ENCODE results near the gene BHLHE23. TPM values are rescaled to one million over a fixed set of nuclear protein-coding genes. Genes with fewer than 3 reads are reported as not detected.
A peak's percentile ranks its signal among the peaks of the same experiment; 100 is the strongest.

Gene BHLHE23
- total RNA-seq, 2 donors from 2014 or later, result not detected

DNA sequence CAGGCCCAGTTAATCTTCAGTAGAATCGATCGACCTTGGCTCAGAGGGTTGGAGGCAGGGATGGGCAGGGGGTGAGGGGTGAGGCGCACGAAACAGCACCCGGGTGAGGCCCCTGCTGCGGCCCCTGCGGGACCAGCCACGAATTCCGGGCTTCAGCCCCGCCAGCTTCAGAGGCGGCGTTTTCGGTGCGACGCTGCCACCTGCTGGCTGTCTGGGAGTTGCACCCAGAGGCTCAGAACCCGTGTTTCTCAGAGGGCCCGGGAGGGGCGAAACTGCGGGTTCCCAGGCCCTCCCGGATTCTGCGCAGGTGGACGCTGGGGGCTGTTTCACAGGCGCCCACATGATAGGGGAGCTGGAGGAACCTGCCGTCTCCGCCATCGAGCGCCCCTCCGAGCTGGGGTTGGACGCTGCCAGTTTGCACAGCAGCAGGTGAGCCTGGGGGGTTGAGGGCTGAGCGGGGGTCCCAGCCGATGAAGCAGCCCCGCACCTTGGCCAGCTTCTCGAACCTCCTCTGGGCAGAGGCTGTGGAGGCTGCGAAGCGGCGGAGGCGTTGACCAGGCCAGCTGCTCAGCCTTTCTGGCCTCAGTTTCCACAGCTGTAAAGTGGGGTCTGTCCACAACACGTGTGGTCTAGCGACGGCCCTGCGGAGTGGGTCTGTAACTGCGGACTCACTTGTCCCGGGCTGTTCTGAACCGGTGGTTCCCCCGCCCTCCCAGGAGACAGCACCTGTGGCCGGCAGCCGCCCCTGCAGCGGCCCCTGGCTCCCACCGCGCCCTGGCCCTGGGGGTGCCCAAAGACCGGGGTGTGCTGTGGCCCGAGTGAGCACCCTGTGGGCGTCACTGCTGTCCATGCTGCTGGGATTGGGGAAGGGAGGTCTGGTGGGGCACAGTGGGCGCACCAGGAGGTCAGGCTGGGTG is 2.5 kb upstream of the BHLHE23 start:
- Histone ChIP-seq H3K27ac (no peak overlapping the region), H3K27me3 (peaks cover 0 to 34% of the 10 kb centered on the region in 2 donors), H3K4me3 (no peak overlapping the region), H3K4me1 (peaks cover 26% of the 10 kb centered on the region), H3K36me3 (replicated peaks in 1 of 2; ENCODE audit: insufficient read depth in 1 of 2, low read depth in 2 of 2) (no peaks in the 10 kb centered on the region), H3K9me3 (peaks cover 0 to 2% (median 0%) of the 10 kb centered on the region in 3 donors)
- ATAC-seq, result peak; percentile 80
- 4% methylated on average over 22 to 50 of the region's 54 CpGs for WGBS, 2 donors
- TF ChIP-seq, protein P1, sequence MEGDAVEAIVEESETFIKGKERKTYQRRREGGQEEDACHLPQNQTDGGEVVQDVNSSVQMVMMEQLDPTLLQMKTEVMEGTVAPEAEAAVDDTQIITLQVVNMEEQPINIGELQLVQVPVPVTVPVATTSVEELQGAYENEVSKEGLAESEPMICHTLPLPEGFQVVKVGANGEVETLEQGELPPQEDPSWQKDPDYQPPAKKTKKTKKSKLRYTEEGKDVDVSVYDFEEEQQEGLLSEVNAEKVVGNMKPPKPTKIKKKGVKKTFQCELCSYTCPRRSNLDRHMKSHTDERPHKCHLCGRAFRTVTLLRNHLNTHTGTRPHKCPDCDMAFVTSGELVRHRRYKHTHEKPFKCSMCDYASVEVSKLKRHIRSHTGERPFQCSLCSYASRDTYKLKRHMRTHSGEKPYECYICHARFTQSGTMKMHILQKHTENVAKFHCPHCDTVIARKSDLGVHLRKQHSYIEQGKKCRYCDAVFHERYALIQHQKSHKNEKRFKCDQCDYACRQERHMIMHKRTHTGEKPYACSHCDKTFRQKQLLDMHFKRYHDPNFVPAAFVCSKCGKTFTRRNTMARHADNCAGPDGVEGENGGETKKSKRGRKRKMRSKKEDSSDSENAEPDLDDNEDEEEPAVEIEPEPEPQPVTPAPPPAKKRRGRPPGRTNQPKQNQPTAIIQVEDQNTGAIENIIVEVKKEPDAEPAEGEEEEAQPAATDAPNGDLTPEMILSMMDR (IDR thresholded peaks at IDR 0.05), result peak; percentile 89 to 94 (median 93)
- TF ChIP-seq POLR2A (IDR thresholded peaks at IDR 0.05), result no peak
- peak; percentile 65 to 79 (median 73) for DNase-seq
- intact Hi-C loops (cut with DNase I), result loop anchor here (10.0 kb wide), 1 partner anchor 115 kb away; no protein-coding TSS in a partner anchor

DNA sequence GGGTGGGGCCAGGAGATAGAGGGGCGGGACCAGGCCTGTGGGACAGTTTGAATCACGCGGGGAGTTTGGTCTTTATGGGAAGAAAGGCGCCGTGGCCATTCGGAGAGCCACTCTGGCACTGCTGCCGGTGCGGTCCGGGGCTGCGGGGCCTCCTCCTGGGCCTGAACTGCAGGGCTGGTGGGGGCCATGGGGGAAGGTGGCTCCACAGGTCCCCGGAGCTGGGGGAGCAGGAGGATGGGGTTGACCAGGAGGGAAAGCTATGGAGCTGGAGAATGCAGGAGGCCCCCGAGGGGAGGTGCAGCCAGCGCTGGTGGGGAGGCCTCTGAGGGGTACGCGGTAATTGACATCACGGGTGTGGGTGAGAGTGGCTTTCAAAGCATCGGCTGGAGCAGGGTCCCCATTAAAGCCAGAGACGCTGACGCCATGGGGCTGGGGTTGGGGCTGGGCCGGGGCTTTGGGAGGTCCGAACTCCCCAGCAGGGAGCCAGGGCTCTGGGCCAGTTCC is 1.8 kb upstream of the BHLHE23 start:
- Histone ChIP-seq H3K9me3 (peaks cover 0 to 2% (median 0%) of the 10 kb centered on the region in 3 donors), H3K36me3 (replicated peaks in 1 of 2; ENCODE audit: insufficient read depth in 1 of 2, low read depth in 2 of 2) (no peaks in the 10 kb centered on the region), H3K27ac (no peak overlapping the region), H3K4me1 (peaks cover 26% of the 10 kb centered on the region), H3K27me3 (peaks cover 0 to 35% of the 10 kb centered on the region in 2 donors), H3K4me3 (no peak overlapping the region)
- ATAC-seq (no peak), DNase-seq (no peak)
- 10 to 13% methylated on average over 12 to 21 of the region's 21 CpGs for WGBS, 2 donors
- intact Hi-C loops (cut with DNase I), result loop anchor here (10.0 kb wide), 1 partner anchor 114 kb away; no protein-coding TSS in a partner anchor
- no peak for TF ChIP-seq POLR2A (IDR thresholded peaks at IDR 0.05)
- TF ChIP-seq, protein P1 (IDR thresholded peaks at IDR 0.05), result no peak

- Histone ChIP-seq H3K4me3 (no peak overlapping the region), H3K36me3 (replicated peaks in 1 of 2; ENCODE audit: insufficient read depth in 1 of 2, low read depth in 2 of 2) (no peaks in the 10 kb centered on the region), H3K27me3 (peaks cover 0 to 37% of the 10 kb centered on the region in 2 donors), H3K9me3 (no peaks in the 10 kb centered on the region), H3K27ac (no peak overlapping the region), H3K4me1 (peaks cover 26% of the 10 kb centered on the region)
- no peak for ATAC-seq
- WGBS, 2 donors, result 25 to 32% methylated on average over 9 to 45 of the region's 46 CpGs
- intact Hi-C loops (cut with DNase I), result loop anchor here (10.0 kb wide), 1 partner anchor 113 kb away; no protein-coding TSS in a partner anchor
- no peak for TF ChIP-seq POLR2A (IDR thresholded peaks at IDR 0.05)
- TF ChIP-seq, protein P1 (IDR thresholded peaks at IDR 0.05), result no peak
- no peak for DNase-seq
Measured at GRCh38 chr20:63007646-63008488, 1.1 kb upstream of the BHLHE23 start.

- TF ChIP-seq, protein P1 (IDR thresholded peaks at IDR 0.05), result no peak
- TF ChIP-seq POLR2A (IDR thresholded peaks at IDR 0.05), result no peak
- intact Hi-C loops (cut with DNase I), result loop anchor here (10.0 kb wide), 1 partner anchor 113 kb away; no protein-coding TSS in a partner anchor
- H3K9me3 ChIP-seq, result no peaks in the 10 kb centered on the region
- H3K27ac ChIP-seq, result no peak overlapping the region
- ATAC-seq (no peak), DNase-seq (no peak)
- H3K36me3 ChIP-seq (replicated peaks in 1 of 2; ENCODE audit: insufficient read depth in 1 of 2, low read depth in 2 of 2), result no peaks in the 10 kb centered on the region
- WGBS, 2 donors, result 1% methylated on average over 24 of the region's 24 CpGs; no CpG with 5 or more reads in 1 of the 2 donors
- H3K4me1 ChIP-seq, result peaks cover 26% of the 10 kb centered on the region
- no peak overlapping the region for H3K4me3 ChIP-seq
- peaks cover 0 to 37% of the 10 kb centered on the region in 2 donors for H3K27me3 ChIP-seq
Measured at GRCh38 chr20:63007360-63007645, 539 bp upstream of the BHLHE23 start.

Data from body of pancreas (tissue), 4 donors.